ENCODE measurements around the gene GLIPR1L2.

DNA sequence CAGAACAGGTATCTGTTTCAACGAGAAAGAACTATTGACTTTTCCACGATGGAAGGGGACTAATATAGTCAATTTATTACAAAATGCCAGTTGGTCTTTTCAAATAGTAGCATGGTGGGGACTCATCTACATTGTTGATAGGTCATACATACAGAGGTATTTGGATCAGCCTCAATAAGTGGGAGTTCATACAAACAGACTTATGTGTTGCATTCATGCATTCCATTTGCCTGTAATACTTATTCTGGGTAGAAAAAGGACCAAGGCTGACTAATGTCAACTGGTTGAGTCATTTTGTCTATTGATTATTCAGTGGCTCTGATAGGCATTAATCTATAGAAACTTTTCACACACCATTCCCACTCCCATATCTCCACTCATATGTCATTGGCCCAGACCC, 48.2 kb downstream of the GLIPR1L2 start:
- TF ChIP-seq PKNOX1 (IDR thresholded peaks at IDR 0.05) (no peak), POLR2A (IDR thresholded peaks at IDR 0.05; ENCODE audit: low read depth, low read length) (no peak), POLR2AphosphoS5 (IDR thresholded peaks at IDR 0.05; ENCODE audit: low read length) (no peak), GABPA (IDR thresholded peaks at IDR 0.05; ENCODE audit: low read depth) (no peak), TBL1XR1 (IDR thresholded peaks at IDR 0.05; ENCODE audit: low read depth, low read length) (no peak), REST (IDR thresholded peaks at IDR 0.05; ENCODE audit: low read depth, low read length) (no peak), CTCF (IDR thresholded peaks at IDR 0.05 in 2 of 3, conservative IDR thresholded peaks at IDR 0.05 in 1 of 3; ENCODE audit: control insufficient read depth in 2 of 3, extremely low read depth in 1 of 3, insufficient read depth in 1 of 3, low read depth in 3 of 3, low read length in 3 of 3) (no peak), EP300 (IDR thresholded peaks at IDR 0.05; ENCODE audit: borderline replicate concordance in 1 of 2, control insufficient read depth in 1 of 2, low read depth in 2 of 2, low read length in 2 of 2) (no peak), MYC (IDR thresholded peaks at IDR 0.05; ENCODE audit: insufficient read depth, insufficient read length, insufficient replicate concordance, low read length, severe bottlenecking) (no peak)

All from GM12878 (cell line).